Measurements from ENCODE around the gene KNOP1.

DNA sequence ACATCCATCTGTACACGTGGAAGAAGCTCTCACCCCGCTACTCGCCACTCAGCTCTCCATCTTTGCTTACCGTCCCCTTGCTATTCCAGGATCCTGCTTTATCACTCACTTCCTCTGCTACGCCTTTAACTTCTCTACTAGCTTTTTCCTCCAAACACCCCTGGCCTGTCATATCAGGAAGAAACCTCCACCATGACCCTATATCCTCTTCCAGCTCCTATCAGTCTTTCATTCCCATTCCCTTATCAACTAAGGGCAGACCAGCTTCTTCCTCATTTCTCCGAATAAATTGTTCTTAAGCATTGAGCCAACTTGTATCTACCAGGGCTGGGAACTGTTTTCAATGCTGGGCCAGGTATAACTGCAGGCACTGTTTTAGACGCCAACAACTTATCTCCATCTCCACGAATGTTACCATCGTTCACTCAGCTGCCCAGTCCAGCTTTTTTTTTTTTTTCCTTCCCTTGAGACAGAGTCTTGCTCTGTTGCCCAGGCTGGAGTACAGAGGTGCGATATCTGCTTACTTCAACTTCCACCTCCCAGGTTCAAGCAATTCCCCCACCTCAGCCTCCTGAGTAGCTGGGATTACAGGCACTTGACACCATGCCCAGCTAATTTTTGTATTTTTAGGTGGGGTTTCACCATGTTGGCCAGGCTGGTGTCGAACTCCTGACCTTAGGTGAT is 4.4 kb upstream of the KNOP1 start:
- TF ChIP-seq EZH2 (IDR thresholded peaks at IDR 0.05; ENCODE audit: borderline replicate concordance, low read depth, low read length, poor library complexity, severe bottlenecking), result no peak
- TF ChIP-seq, protein P1, sequence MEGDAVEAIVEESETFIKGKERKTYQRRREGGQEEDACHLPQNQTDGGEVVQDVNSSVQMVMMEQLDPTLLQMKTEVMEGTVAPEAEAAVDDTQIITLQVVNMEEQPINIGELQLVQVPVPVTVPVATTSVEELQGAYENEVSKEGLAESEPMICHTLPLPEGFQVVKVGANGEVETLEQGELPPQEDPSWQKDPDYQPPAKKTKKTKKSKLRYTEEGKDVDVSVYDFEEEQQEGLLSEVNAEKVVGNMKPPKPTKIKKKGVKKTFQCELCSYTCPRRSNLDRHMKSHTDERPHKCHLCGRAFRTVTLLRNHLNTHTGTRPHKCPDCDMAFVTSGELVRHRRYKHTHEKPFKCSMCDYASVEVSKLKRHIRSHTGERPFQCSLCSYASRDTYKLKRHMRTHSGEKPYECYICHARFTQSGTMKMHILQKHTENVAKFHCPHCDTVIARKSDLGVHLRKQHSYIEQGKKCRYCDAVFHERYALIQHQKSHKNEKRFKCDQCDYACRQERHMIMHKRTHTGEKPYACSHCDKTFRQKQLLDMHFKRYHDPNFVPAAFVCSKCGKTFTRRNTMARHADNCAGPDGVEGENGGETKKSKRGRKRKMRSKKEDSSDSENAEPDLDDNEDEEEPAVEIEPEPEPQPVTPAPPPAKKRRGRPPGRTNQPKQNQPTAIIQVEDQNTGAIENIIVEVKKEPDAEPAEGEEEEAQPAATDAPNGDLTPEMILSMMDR (conservative IDR thresholded peaks at IDR 0.05; ENCODE audit: low read depth, low read length), result no peak

Measured in A673 (cell line).